Measurements from ENCODE around the gene TC2N.
"Not testable (repeated sequence)": the region's sequence is repeated elsewhere in the genome, so short reads cannot be mapped to it uniquely, and the experiment has no call there.

Gene TC2N

DNA sequence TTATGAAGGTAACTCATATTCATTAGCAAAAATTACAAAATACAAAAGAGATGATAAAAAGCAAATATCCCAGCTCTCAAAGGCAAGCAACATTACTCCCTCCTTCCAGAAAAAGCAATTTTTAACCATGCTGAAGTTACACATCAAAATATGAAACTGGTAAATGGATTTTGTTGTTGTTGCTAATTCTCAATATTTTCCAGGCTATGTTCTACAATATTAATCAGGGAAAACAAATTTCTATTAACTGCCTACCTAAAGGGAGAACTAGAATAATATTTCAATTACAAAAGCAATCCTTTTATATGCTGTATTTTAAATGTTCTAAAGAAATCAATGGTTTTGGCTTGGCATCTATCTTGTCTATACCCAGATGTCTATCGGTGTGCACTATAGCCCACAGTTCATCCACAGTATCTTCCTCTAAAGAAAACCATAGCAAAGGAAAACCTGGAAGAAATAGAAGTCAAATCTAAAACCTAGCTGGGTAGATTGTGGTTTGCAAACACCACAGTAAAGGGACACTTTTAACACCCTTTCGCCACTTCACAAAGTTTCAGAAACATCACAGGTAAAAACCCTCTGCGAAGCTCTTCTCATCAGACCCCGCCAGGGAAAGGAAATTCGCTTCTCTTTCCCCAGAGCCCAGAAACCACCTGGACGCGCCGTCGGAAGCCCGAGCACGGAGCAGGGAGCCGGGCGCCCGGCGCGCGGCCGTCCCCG is 32.0 kb downstream of the TC2N start:
- DNase-seq = no peak

DNA sequence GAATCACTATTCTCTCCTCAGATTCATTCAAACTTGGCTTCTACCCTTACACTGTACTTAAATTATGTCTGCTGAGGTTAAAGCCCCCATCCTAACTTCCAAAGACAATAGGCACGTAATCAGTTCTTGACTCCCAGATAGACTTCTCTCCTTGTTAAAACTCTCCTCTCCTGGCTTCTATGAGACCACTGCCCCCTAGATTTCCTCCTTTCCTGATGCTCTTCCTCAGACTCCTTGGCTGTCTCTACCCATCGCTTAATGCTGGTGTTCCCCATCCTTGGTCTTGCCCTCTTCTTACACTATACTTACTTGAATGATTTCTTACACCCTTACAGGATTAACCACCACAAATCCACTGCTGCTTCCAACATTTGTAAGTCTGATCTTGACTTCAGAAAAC is 32.8 kb downstream of the TC2N start:
- DNase-seq = no peak

DNA sequence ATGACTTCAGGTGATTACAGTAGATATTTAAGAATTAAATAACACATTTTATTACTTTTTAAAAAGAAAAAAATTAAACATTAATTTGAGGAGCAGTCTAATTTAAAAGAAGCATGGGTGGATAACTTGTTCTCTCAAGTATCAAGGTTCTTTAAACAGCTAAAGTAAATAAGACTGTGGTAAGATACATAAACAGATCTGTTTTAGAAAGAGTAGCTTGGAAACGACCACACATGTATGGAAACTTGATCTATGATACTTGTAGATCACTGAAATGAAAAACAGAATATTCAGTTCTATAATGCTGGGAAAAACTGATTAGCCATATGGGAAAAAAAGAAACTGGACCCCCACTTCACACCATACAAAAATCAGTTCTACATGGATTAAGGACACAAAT is 36.0 kb downstream of the TC2N start:
- DNase-seq = no peak

DNA sequence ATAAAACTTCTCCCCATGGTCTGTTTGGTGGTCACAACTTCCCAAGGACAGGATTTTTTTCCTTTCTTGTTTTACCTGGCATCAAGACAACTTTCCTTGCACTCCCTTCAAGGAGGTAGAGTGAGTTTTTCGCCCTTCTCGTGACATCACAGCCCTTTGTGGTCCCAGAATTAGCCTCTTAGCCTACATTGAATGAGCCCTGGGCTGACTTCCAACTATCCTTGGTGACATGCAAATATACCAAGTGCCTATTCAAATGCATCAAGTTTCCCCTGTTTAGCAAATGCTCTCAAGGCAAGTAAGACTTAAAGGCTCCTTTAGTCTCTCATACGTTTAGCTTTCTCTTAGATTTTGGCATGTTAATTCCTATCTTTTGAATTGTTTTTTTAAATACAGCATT is 36.6 kb downstream of the TC2N start:
- DNase-seq = peak in 13 of 51 donors; percentile 1 to 34 (median 10)

- no peak for DNase-seq
Measured at GRCh38 chr14:91829511-91829910, 37.8 kb downstream of the TC2N start.

- no peak for DNase-seq
Measured at GRCh38 chr14:91827746-91828145, 39.6 kb downstream of the TC2N start.

- DNase-seq = no peak
Measured at GRCh38 chr14:91817566-91818325, 49.6 kb downstream of the TC2N start.

- no peak for DNase-seq
Measured at GRCh38 chr14:91814317-91814716, 53.0 kb downstream of the TC2N start.

DNA sequence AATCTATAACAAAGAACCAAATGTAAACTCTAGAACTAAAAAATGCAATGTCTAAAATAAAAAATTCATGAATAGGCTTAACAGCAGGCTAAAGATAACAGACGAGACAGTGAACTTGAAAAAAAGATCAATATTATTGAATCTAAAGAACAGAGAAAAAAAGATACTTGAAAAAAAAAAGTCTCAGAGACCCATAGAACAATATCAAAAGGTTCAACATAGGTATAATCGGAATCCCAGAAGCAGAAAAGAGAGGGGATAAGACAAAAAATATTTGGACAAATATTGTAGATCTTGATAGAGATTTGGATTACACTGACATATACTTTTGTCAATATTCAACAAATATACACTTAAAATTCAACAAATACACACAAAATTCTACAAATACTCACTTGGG is 56.6 kb downstream of the TC2N start:
- no peak for DNase-seq

- no peak for DNase-seq
Measured at GRCh38 chr14:91806716-91807115, 60.6 kb downstream of the TC2N start.

- not testable (repeated sequence) for DNase-seq
Measured at GRCh38 chr14:91806094-91806493, 61.2 kb downstream of the TC2N start.

DNA sequence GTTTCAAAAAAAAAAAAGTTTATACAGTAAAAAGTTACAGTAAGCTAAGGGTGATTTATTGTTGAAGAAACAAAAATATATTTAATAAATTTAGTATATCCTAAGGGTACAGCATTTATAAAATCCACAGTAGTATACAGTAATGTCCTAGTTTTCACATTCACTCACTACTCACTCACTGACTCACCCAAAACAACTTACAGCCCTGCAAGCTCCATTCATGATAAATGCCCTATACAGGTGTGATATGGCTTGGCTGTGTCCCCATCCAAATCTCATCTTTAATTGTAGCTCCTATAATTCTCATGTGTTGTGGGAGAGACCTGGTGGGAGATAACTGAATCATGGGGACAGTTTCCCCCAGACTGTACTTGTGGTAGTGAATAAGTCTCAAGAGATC is 61.7 kb downstream of the TC2N start:
- no peak for DNase-seq

- no peak for DNase-seq
Measured at GRCh38 chr14:91801358-91801757, 66.0 kb downstream of the TC2N start.

DNA sequence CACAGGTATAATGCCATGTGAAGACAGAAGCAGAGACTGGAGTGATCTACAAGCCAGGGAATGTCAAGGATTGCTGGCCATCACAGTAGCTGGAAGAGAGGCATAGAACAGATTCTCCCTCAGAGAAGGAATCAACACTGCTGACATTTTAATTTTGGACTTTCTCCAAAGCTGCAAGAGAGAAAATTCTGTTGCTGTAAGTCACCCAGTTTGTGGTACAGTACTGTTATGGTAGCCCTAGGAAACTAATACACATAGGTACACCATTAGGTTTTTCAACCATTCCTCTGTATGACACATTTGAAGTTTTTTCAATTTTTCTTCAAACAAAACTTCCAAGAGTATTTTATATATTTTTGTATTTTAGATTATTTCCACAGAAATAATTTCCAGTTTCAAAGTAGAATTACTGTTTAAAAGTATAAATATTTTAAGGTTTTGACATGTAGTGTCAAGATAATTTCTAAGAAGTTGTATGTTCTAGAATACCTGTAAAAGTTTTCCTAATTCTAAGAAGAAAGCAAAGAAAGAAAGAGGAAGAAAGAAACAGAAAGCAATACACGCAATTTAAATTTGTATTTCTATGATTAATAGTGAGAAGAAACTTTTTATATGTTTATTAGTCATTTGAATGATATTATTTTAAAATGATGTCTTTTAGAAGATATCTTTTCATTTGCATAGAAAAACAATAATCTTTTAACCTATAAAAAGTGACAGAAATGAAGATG is 70.6 kb downstream of the TC2N start:
- no peak for DNase-seq

DNA sequence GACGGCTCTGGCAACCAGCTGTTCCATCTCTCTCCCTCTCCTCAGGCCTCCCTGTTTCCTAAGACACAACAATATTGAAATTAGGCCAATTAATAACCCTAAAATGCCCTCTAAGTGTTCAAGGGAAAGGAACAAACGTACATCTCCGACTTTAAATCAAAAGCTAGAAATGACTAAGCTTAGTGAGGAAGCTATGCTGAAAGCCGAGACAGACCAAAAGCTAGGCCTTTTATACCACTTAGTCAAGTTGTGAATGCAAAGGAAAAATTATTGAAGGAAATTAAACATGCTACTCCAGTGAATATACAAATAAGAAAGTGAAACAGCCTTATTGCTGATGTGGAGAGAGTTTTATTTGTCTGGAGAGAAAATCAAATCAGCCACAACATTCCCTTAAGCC is 73.6 kb downstream of the TC2N start:
- DNase-seq = no peak

- no peak for DNase-seq
Measured at GRCh38 chr14:91786188-91786587, 81.1 kb downstream of the TC2N start.

DNA sequence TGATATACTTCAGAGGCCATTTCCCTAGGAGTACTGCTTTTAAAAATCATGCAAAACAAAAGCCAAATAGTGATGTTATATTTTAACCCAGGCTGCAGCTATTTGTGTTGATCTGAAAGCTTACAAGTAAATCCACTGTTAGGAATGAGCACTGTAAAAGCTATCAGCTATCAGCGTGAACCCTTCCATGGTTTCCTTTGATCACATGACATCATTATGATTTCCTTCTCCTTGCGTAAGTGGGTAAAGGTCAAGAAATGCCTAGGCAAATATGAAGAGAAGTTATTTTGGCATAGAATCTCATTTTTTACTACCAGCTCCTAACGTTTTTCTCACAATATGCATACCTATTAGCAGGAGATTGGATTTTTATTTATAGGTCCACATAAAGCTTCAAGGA is 86.9 kb downstream of the TC2N start:
- DNase-seq = no peak

GRCh38 chr14:91778217-91778616 is 89.1 kb downstream of the TC2N start:
- DNase-seq = no peak

- DNase-seq = no peak
Measured at GRCh38 chr14:91774140-91775096, 92.9 kb downstream of the TC2N start.

DNA sequence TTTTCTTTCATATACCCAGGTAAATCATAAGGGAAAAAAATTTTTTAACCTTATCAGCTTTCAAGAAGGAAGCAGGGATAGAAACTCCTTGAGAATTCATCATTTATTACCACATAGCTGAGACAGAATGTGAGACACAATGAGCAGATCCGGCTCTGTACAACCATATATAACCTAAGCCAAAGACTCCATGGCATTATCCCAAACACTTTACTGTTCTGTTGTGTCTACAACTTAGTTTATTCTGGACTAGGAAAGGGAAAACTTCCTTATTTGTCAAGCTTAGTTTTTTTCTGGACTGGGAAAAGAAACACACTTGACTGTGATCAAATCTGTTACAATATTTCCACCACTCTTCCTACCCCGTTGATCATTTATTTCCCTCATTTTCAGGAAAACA is 97.2 kb downstream of the TC2N start:
- no peak for DNase-seq

GRCh38 chr14:91755570-91756295 is 111.6 kb downstream of the TC2N start:
- no peak for DNase-seq

All from hypothalamus (tissue), 51 donors.